Neural cell (in vitro differentiated cells): ENCODE results near the gene CUBN. TPM values are rescaled to one million over a fixed set of nuclear protein-coding genes. Genes with fewer than 3 reads are reported as not detected.

Source experiments
- H2AFZ ChIP-seq: fragments of 200-600, 300-800 bp; sonication (generic), shearing (Covaris generic); 2 replicates; pipeline ENCODE4 v1.6.0; 2014; ENCODE audit warnings: low read depth, mild to moderate bottlenecking, antibody characterized with exemption, low read length, moderate library complexity
- H3F3A ChIP-seq: fragments of 200-600 bp; shearing (Covaris generic); 2 replicates; pipeline ENCODE4 v1.6.1; 2016; ENCODE audit warnings: mild to moderate bottlenecking, moderate library complexity, mixed read lengths, antibody characterized with exemption, low read length; ENCODE audit not compliant: insufficient read depth, poor library complexity, severe bottlenecking
- H3K27ac ChIP-seq: fragments of 200-600, 300-800 bp; sonication (generic), shearing (Covaris generic); 2 replicates; pipeline ENCODE4 v1.5.1; 2014; ENCODE audit warnings: mild to moderate bottlenecking, low read length, moderate library complexity
- H3K27me3 ChIP-seq: fragments of 300-800, 200-600 bp; sonication (generic), shearing (Covaris generic); 2 replicates; pipeline ENCODE4 v1.6.0; 2014; ENCODE audit warnings: mild to moderate bottlenecking, low read depth, low read length, moderate library complexity; ENCODE audit not compliant: insufficient read depth
- H3K36me3 ChIP-seq: fragments of 300-800, 200-600 bp; sonication (generic), shearing (Covaris generic); 2 replicates; pipeline ENCODE4 v1.5.1; 2014; ENCODE audit warnings: mild to moderate bottlenecking, antibody characterized with exemption, low read length, moderate library complexity; ENCODE audit not compliant: insufficient read depth
- H3K4me2 ChIP-seq: fragments of 300-800, 200-600 bp; sonication (generic), shearing (Covaris generic); 2 replicates; pipeline ENCODE4 v1.6.0; 2014; ENCODE audit warnings: mild to moderate bottlenecking, low read length
- H3K4me3 ChIP-seq: fragments of 300-800, 200-600 bp; sonication (generic), shearing (Covaris generic); 2 replicates; pipeline ENCODE4 v1.5.1; 2014; ENCODE audit warnings: mild to moderate bottlenecking, low read length, moderate library complexity
- H3K79me2 ChIP-seq: fragments of 200-600 bp; shearing (Covaris generic); replicated peaks from 2 replicates; pipeline ENCODE4 v1.6.0; 2014; ENCODE audit warnings: mild to moderate bottlenecking, low read length, moderate library complexity; ENCODE audit not compliant: insufficient read depth
- H3K9ac ChIP-seq: fragments of 300-800, 200-600 bp; sonication (generic), shearing (Covaris generic); 2 replicates; pipeline ENCODE4 v1.6.1; 2016; ENCODE audit warnings: mild to moderate bottlenecking, low read length, mixed read lengths
- H3K9me2 ChIP-seq: fragments of 200-600 bp; shearing (Covaris generic); 2 replicates; pipeline ENCODE4 v1.6.1; 2016; ENCODE audit warnings: mild to moderate bottlenecking, low read length, mixed read lengths; ENCODE audit not compliant: insufficient read depth
- H3K9me3 ChIP-seq: fragments of 200-600, 300-800 bp; sonication (generic), shearing (Covaris generic); 2 replicates; pipeline ENCODE4 v1.6.1; 2016; ENCODE audit warnings: mild to moderate bottlenecking, mixed run types, low read length, moderate library complexity, mixed read lengths
- H4K20me1 ChIP-seq: fragments of 200-600 bp; shearing (Covaris generic); 2 replicates; pipeline ENCODE4 v1.6.1; 2016; ENCODE audit warnings: mild to moderate bottlenecking, mixed run types; ENCODE audit not compliant: insufficient read depth
- EP300 ChIP-seq: fragments of 450-650 bp; conservative IDR thresholded peaks from 2 replicates; pipeline ENCODE4 v1.6.1; 2014; ENCODE audit warnings: antibody characterized with exemption, mild to moderate bottlenecking, moderate library complexity; ENCODE audit not compliant: poor library complexity, severe bottlenecking
- EZH2 ChIP-seq: fragments of 200-600, 300-800 bp; shearing (Covaris generic), sonication (generic); IDR thresholded peaks from 2 replicates; pipeline ENCODE4 v1.6.1; 2014; ENCODE audit warnings: antibody characterized with exemption, low read length, borderline replicate concordance, mild to moderate bottlenecking; ENCODE audit not compliant: insufficient read depth, poor library complexity, severe bottlenecking
- MXI1 ChIP-seq: fragments of 450-650 bp; conservative IDR thresholded peaks from 2 replicates; pipeline ENCODE4 v1.6.1; 2014; ENCODE audit warnings: antibody characterized with exemption, mild to moderate bottlenecking; ENCODE audit not compliant: poor library complexity, severe bottlenecking
- POLR2AphosphoS5 ChIP-seq: IDR thresholded peaks from 2 replicates; pipeline ENCODE4 v1.6.1; 2012
- RAD21 ChIP-seq: fragments of 450-650 bp; conservative IDR thresholded peaks from 2 replicates; pipeline ENCODE4 v1.6.1; 2014; ENCODE audit warnings: antibody characterized with exemption, mild to moderate bottlenecking, moderate library complexity
- polyA plus RNA-seq: library from polyadenylated mRNA; depleted of rRNA; stranded (reverse); fragments of >200 nt; gene quantifications from 2 replicates; pipeline ENCODE4 v1.2.3, GENCODE V29; 2014
- TF ChIP-seq, protein P1 (sequence below): fragments of 450-650 bp; IDR thresholded peaks from 2 replicates; pipeline ENCODE4 v1.5.1; 2014; ENCODE audit warnings: antibody characterized with exemption, mild to moderate bottlenecking, moderate library complexity; ENCODE audit not compliant: poor library complexity, severe bottlenecking
- TF ChIP-seq, protein P2 (sequence below): IDR thresholded peaks from 2 replicates; pipeline ENCODE4 v1.6.1; 2012; ENCODE audit warnings: borderline replicate concordance

Gene CUBN
- polyA plus RNA-seq, 1 donor from 2014 or later = 7.1 TPM

GRCh38 chr10:16816830-16817124 is 312.8 kb downstream of the CUBN start:
- H3K27me3 ChIP-seq = no peaks in the 10 kb centered on the region
- peaks cover 5% of the 10 kb centered on the region for H3K79me2 ChIP-seq
- H3K9ac ChIP-seq = peak overlapping the region; percentile 91
- H3K36me3 ChIP-seq = no peaks in the 10 kb centered on the region
- H4K20me1 ChIP-seq = no peaks in the 10 kb centered on the region
- peak overlapping the region; percentile 83 for H3K27ac ChIP-seq
- H3K9me2 ChIP-seq = no peaks in the 10 kb centered on the region
- H2AFZ ChIP-seq = peak overlapping the region; percentile 66
- H3K9me3 ChIP-seq = no peaks in the 10 kb centered on the region
- H3K4me3 ChIP-seq = peak overlapping the region; percentile 74
- peak overlapping the region; percentile 83 for H3K4me2 ChIP-seq
- no peaks in the 10 kb centered on the region for H3F3A ChIP-seq
- peak; percentile 16 for TF ChIP-seq RAD21
- no peak for TF ChIP-seq EP300

DNA sequence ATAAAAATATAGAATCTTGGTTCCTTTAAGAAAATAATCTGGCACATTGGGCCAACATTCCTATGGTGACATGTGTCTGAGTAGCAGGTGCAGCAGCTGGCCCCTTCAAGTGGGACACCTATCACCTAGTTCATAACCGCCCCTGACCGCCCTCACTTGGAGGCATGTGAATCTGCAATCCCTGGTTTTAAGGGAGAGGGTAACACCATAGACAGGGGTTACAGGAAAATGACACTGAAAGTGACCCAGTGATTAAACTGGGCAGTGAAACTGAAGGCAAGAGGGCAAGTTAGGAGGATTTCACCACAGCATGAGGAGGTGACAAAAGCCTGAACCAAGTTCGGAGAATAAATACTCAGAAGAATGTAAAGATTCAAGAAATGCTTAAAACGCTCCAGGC is 313.4 kb downstream of the CUBN start:
- no peaks in the 10 kb centered on the region for H3K9me3 ChIP-seq
- TF ChIP-seq, protein P1, sequence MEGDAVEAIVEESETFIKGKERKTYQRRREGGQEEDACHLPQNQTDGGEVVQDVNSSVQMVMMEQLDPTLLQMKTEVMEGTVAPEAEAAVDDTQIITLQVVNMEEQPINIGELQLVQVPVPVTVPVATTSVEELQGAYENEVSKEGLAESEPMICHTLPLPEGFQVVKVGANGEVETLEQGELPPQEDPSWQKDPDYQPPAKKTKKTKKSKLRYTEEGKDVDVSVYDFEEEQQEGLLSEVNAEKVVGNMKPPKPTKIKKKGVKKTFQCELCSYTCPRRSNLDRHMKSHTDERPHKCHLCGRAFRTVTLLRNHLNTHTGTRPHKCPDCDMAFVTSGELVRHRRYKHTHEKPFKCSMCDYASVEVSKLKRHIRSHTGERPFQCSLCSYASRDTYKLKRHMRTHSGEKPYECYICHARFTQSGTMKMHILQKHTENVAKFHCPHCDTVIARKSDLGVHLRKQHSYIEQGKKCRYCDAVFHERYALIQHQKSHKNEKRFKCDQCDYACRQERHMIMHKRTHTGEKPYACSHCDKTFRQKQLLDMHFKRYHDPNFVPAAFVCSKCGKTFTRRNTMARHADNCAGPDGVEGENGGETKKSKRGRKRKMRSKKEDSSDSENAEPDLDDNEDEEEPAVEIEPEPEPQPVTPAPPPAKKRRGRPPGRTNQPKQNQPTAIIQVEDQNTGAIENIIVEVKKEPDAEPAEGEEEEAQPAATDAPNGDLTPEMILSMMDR = no peak
- TF ChIP-seq, protein P2, sequence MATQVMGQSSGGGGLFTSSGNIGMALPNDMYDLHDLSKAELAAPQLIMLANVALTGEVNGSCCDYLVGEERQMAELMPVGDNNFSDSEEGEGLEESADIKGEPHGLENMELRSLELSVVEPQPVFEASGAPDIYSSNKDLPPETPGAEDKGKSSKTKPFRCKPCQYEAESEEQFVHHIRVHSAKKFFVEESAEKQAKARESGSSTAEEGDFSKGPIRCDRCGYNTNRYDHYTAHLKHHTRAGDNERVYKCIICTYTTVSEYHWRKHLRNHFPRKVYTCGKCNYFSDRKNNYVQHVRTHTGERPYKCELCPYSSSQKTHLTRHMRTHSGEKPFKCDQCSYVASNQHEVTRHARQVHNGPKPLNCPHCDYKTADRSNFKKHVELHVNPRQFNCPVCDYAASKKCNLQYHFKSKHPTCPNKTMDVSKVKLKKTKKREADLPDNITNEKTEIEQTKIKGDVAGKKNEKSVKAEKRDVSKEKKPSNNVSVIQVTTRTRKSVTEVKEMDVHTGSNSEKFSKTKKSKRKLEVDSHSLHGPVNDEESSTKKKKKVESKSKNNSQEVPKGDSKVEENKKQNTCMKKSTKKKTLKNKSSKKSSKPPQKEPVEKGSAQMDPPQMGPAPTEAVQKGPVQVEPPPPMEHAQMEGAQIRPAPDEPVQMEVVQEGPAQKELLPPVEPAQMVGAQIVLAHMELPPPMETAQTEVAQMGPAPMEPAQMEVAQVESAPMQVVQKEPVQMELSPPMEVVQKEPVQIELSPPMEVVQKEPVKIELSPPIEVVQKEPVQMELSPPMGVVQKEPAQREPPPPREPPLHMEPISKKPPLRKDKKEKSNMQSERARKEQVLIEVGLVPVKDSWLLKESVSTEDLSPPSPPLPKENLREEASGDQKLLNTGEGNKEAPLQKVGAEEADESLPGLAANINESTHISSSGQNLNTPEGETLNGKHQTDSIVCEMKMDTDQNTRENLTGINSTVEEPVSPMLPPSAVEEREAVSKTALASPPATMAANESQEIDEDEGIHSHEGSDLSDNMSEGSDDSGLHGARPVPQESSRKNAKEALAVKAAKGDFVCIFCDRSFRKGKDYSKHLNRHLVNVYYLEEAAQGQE = no peak
- no peak for TF ChIP-seq POLR2AphosphoS5
- no peak for TF ChIP-seq RAD21
- TF ChIP-seq EZH2 = no peak
- no peak for TF ChIP-seq EP300
- H3K4me3 ChIP-seq = peak overlapping the region; percentile 74
- no peaks in the 10 kb centered on the region for H3F3A ChIP-seq
- peak overlapping the region; percentile 91 for H3K9ac ChIP-seq
- no peak overlapping the region for H3K4me2 ChIP-seq
- no peak overlapping the region for H2AFZ ChIP-seq
- H3K36me3 ChIP-seq = no peaks in the 10 kb centered on the region
- H3K9me2 ChIP-seq = no peaks in the 10 kb centered on the region
- no peaks in the 10 kb centered on the region for H3K27me3 ChIP-seq
- H3K27ac ChIP-seq = no peak overlapping the region
- peaks cover 5% of the 10 kb centered on the region for H3K79me2 ChIP-seq
- no peaks in the 10 kb centered on the region for H4K20me1 ChIP-seq

GRCh38 chr10:16814012-16814411 is 315.6 kb downstream of the CUBN start:
- TF ChIP-seq, protein P1 = no peak
- TF ChIP-seq EP300 = no peak
- no peak for TF ChIP-seq MXI1
- no peak overlapping the region for H3K4me3 ChIP-seq
- H3K36me3 ChIP-seq = no peaks in the 10 kb centered on the region
- no peaks in the 10 kb centered on the region for H3F3A ChIP-seq
- H3K9me2 ChIP-seq = no peaks in the 10 kb centered on the region
- H3K27ac ChIP-seq = no peak overlapping the region
- H2AFZ ChIP-seq = no peak overlapping the region
- no peaks in the 10 kb centered on the region for H3K9me3 ChIP-seq
- no peaks in the 10 kb centered on the region for H3K27me3 ChIP-seq
- no peak overlapping the region for H3K9ac ChIP-seq
- H3K79me2 ChIP-seq = peaks cover 5% of the 10 kb centered on the region
- H3K4me2 ChIP-seq = no peak overlapping the region
- H4K20me1 ChIP-seq = no peaks in the 10 kb centered on the region
